CD8-positive, alpha-beta memory T cell (primary cell): ENCODE measurements around the gene B9D1. TPM values are rescaled to one million over a fixed set of nuclear protein-coding genes. Genes with fewer than 3 reads are reported as not detected.

ENCODE experiments used
- CTCF ChIA-PET: fragments of 350-600 bp; sonication (Branson Sonifier 250); formaldehyde crosslinking; loops from one replicate; lab custom pipeline; 2021; ENCODE audit warnings: antibody characterized with exemption; lab: Charles Lee
- POLR2A ChIA-PET: fragments of 350-600 bp; sonication (Branson Sonifier 250); formaldehyde crosslinking; loops from one replicate; lab custom pipeline; 2021; ENCODE audit warnings: antibody characterized with exemption; lab: Charles Lee
- DNase-seq, 5 donors: peaks; one replicate each; pipeline versions ENCODE4 v3.0.0 to v3.0.0-alpha.2; 2020 to 2022; ENCODE audit warnings: mixed read lengths in 1 of 5
- H3K27ac ChIP-seq: one replicate; pipeline ENCODE4 v1.7.0; 2013; ENCODE audit warnings: low read depth, mild to moderate bottlenecking, low read length, moderate library complexity
- H3K27me3 ChIP-seq: 2 replicates; pipeline ENCODE4 v1.7.0; 2013; ENCODE audit warnings: low read length, mild to moderate bottlenecking; ENCODE audit not compliant: insufficient read depth, poor library complexity, severe bottlenecking
- H3K36me3 ChIP-seq: 2 replicates; pipeline ENCODE4 v1.7.0; 2013; ENCODE audit warnings: mild to moderate bottlenecking, low read length, moderate library complexity; ENCODE audit not compliant: insufficient read depth
- H3K4me1 ChIP-seq: 2 replicates; pipeline ENCODE4 v1.7.0; 2013; ENCODE audit warnings: mild to moderate bottlenecking, low read length, moderate library complexity; ENCODE audit not compliant: insufficient read depth
- H3K4me3 ChIP-seq: 2 replicates; pipeline ENCODE4 v1.7.0; 2013; ENCODE audit warnings: mild to moderate bottlenecking, low read length
- H3K9me3 ChIP-seq: 2 replicates; pipeline ENCODE4 v1.7.0; 2013; ENCODE audit warnings: mild to moderate bottlenecking, low read length
- H3K27ac Mint-ChIP-seq, 8 donors: one replicate each; pipeline ENCODE4 v1.8.0; 2020 to 2021; ENCODE audit warnings: mixed read lengths in 8 of 8, mild to moderate bottlenecking in 6 of 8, inconsistent platforms in 3 of 8, moderate library complexity in 3 of 8
- H3K27me3 Mint-ChIP-seq, 2 donors: one replicate each; pipeline ENCODE4 v1.8.0; 2020 to 2021; ENCODE audit warnings: mixed read lengths in 2 of 2, mild to moderate bottlenecking in 1 of 2, moderate library complexity in 1 of 2
- H3K36me3 Mint-ChIP-seq, 3 donors: one replicate each; pipeline ENCODE4 v1.8.0; 2020 to 2021; ENCODE audit warnings: mixed read lengths in 3 of 3, inconsistent platforms in 1 of 3, mild to moderate bottlenecking in 1 of 3
- H3K4me1 Mint-ChIP-seq, 3 donors: one replicate each; pipeline ENCODE4 v1.8.0; 2020 to 2021; ENCODE audit warnings: mixed read lengths in 3 of 3, inconsistent platforms in 1 of 3, mild to moderate bottlenecking in 1 of 3
- H3K4me3 Mint-ChIP-seq, 7 donors: one replicate each; pipeline ENCODE4 v1.8.0; 2020 to 2021; ENCODE audit warnings: mixed read lengths in 7 of 7, mild to moderate bottlenecking in 6 of 7, moderate library complexity in 4 of 7, inconsistent platforms in 2 of 7
- H3K9me3 Mint-ChIP-seq, 5 donors: one replicate each; pipeline ENCODE4 v1.8.0; 2020 to 2022; ENCODE audit warnings: mixed read lengths in 5 of 5, mild to moderate bottlenecking in 3 of 5, moderate library complexity in 2 of 5, inconsistent platforms in 1 of 5
- polyA plus RNA-seq: library from polyadenylated mRNA; unstranded; fragments of 300-500 nt; fragmentation: Illumina TruSeq; gene quantifications from one replicate; pipeline ENCODE4 v1.2.3, GENCODE V29; 2021
- total RNA-seq, 2 experiments: library from RNA; stranded (reverse); gene quantifications; one replicate each; pipeline ENCODE4 v1.2.3, GENCODE V29; 2021

The B9D1 gene
- total and polyA plus RNA-seq, 3 experiments from 2014 or later = 0.67 to 6.8 (median 4.8) TPM

DNA sequence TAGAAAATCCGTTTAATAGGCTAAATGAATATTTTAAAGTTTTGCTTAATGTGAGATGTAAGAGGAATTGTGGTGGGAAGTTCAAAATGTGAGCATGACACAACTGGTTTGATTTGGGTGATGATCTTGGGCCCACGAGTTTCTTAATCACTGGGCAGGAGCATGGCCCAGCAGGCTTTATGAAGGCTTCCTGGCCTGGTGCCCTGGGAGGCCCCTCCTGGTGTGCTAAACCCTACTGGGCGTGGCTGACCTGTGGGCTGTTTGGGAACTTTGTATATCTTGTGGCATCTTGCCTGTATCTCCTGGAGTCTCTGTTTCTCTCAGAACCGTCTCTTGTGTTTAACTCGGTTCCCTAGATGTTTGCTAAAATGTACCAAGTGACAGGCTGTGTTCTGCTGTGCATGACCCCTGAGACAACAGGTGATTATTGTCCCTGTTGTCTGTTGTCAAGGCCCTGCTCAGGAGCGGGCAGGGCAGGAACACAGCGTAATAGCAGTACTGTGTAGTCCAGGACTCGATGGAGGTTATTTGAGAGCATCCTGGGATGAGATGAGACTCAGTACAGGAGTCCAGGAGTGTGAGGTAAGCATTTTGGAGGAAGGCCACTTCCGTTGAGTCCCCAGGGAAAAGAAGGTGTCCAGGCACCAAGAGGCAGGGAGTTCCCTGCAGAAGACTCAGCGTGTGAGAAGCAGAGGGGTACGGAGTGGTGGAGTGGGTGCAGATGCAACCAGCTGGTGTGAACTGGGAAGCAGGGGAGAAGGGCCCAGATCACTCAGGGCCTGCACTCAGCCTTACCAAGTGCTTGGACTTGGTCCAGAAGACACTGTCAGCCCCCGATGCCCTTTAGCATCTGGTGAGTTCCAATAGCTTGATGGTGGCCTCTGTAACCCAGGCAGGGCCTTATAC is 48.5 kb downstream of the B9D1 start:
- no peak overlapping the region for H3K27ac ChIP-seq
- no peak for DNase-seq
- H3K4me1 ChIP-seq = no peaks in the 10 kb centered on the region
- peaks cover 0 to 4% (median 0%) of the 10 kb centered on the region in 3 donors for H3K4me1 Mint-ChIP-seq
- peaks cover 4% of the 10 kb centered on the region for H3K27me3 ChIP-seq
- H3K9me3 ChIP-seq = no peaks in the 10 kb centered on the region
- peak overlapping the region in 1 of 8 donors; percentile 12 for H3K27ac Mint-ChIP-seq
- ChIA-PET POLR2A (no interaction called here), CTCF (no interaction called here)
- peaks cover 0 to 4% of the 10 kb centered on the region in 2 donors for H3K27me3 Mint-ChIP-seq
- H3K4me3 Mint-ChIP-seq = no peak overlapping the region
- no peaks in the 10 kb centered on the region for H3K36me3 ChIP-seq
- H3K9me3 Mint-ChIP-seq = no peaks in the 10 kb centered on the region
- H3K4me3 ChIP-seq = no peak overlapping the region
- H3K36me3 Mint-ChIP-seq = peaks cover 0 to 29% (median 2%) of the 10 kb centered on the region in 3 donors

DNA sequence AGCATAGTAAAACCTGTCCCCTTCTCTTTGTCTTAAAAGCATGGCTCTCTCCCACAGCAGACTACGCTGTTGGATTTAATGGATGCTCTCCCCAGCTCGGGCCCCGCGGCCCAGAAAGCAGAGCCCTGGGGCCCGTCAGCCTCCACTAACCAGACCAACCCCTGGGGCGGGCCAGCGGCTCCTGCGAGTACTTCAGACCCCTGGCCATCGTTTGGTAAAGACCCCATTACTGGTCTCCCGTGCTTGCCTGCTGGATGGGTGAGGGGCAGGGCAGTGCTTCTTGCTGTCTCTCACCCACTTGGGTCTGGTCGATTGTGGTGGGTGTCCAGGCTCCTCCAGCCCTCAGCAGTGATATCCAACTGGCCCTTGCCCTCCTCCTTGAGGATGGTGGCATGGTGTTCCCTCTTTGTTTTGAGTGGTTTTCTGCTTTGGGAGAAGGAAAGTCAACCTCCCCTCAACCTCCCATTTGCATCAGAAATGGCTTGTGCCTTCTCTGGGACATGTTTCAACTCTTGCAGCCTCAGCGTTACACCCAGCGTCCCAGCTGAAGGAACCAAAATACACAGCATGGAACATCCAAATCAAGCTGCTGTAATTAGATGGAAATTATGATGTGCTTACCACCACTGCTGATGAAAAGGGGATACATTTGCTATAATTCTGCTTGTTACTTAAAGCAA is 49.3 kb downstream of the B9D1 start:
- no peak for DNase-seq
- no peak overlapping the region for H3K4me3 Mint-ChIP-seq
- H3K4me1 ChIP-seq = no peaks in the 10 kb centered on the region
- CTCF ChIA-PET = no interaction called here
- no peaks in the 10 kb centered on the region for H3K9me3 ChIP-seq
- POLR2A ChIA-PET = no interaction called here
- H3K4me1 Mint-ChIP-seq = peaks cover 0 to 4% (median 0%) of the 10 kb centered on the region in 3 donors
- no peaks in the 10 kb centered on the region for H3K9me3 Mint-ChIP-seq
- H3K27ac ChIP-seq = no peak overlapping the region
- no peak overlapping the region for H3K27ac Mint-ChIP-seq
- H3K36me3 ChIP-seq = no peaks in the 10 kb centered on the region
- peaks cover 4% of the 10 kb centered on the region for H3K27me3 ChIP-seq
- peaks cover 2 to 6% of the 10 kb centered on the region in 2 donors for H3K27me3 Mint-ChIP-seq
- H3K36me3 Mint-ChIP-seq = peaks cover 0 to 29% (median 2%) of the 10 kb centered on the region in 3 donors
- no peak overlapping the region for H3K4me3 ChIP-seq

DNA sequence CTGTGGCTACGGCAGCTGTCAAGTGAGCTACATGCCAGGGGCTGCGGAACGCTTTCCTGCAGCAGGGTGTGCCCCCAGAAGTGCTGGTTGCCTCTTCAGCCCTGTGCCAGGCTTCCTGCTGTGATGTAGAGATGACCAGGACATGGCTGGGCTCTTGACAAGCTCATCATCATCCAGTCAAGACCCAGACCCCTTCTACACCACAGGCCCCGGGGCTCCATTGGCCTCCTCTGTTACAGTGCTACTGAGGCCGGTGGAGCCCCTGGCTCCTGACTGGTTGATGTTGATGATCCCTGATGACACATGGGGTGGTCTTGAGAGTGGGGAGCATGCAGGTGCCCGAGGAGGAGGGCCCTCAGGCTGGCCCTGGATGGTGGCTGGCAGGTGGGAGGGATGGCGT is 50.1 kb downstream of the B9D1 start:
- no peaks in the 10 kb centered on the region for H3K36me3 ChIP-seq
- Mint-ChIP-seq H3K27ac (no peak overlapping the region), H3K4me1 (peaks cover 2 to 8% (median 5%) of the 10 kb centered on the region in 3 donors), H3K36me3 (peaks cover 0 to 29% (median 2%) of the 10 kb centered on the region in 3 donors), H3K27me3 (peaks cover 3 to 7% of the 10 kb centered on the region in 2 donors), H3K4me3 (no peak overlapping the region), H3K9me3 (no peaks in the 10 kb centered on the region)
- no peak overlapping the region for H3K27ac ChIP-seq
- H3K4me1 ChIP-seq = no peaks in the 10 kb centered on the region
- no peak for DNase-seq
- POLR2A ChIA-PET = no interaction called here
- H3K9me3 ChIP-seq = no peaks in the 10 kb centered on the region
- peaks cover 4% of the 10 kb centered on the region for H3K27me3 ChIP-seq
- no peak overlapping the region for H3K4me3 ChIP-seq
- CTCF ChIA-PET = no interaction called here

DNA sequence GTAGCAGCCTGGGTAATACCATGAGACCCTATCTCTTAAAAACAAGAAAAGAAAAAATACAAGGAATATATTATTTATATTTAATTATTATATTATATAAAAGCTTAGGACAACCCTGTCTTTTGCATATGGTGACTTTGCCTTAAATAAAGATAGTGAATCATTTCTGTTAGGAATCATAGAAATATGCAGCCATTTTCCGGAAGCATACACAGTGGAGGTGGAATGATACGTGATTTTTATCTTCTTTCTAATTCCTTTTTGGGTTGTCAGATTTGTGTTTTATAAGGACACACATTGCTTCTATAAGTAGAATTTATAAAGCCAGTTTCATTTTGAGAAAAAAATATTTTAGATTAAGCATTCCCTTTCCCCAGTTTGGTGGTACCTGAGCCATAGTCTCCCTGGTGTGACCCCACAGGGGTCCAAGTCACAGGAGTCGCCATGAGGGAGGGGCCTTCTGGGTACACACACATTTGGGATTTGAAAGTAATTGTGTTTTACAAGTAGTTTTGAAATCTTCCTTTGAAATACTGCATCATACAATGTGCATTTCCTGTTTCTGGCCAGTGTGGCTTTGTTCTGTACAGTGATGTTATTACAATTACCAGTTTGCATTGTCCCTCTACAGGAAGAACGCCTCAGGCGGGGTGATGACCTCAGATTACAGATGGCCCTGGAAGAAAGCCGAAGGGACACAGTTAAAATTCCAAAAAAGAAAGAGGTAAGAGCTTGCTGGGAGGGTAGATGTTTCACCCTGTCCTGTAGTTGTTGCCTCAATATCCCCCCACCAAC is 50.9 kb downstream of the B9D1 start:
- Mint-ChIP-seq H3K27me3 (peaks cover 3 to 7% of the 10 kb centered on the region in 2 donors), H3K27ac (peak overlapping the region in 1 of 8 donors; percentile 9), H3K9me3 (no peaks in the 10 kb centered on the region), H3K4me1 (peaks cover 6 to 12% (median 9%) of the 10 kb centered on the region in 3 donors), H3K36me3 (peaks cover 0 to 29% (median 2%) of the 10 kb centered on the region in 3 donors), H3K4me3 (no peak overlapping the region)
- H3K9me3 ChIP-seq = no peaks in the 10 kb centered on the region
- no peak for DNase-seq
- peaks cover 6% of the 10 kb centered on the region for H3K4me1 ChIP-seq
- H3K4me3 ChIP-seq = no peak overlapping the region
- H3K27ac ChIP-seq = no peak overlapping the region
- CTCF ChIA-PET = no interaction called here
- H3K27me3 ChIP-seq = peaks cover 4% of the 10 kb centered on the region
- H3K36me3 ChIP-seq = no peaks in the 10 kb centered on the region
- POLR2A ChIA-PET = no interaction called here

DNA sequence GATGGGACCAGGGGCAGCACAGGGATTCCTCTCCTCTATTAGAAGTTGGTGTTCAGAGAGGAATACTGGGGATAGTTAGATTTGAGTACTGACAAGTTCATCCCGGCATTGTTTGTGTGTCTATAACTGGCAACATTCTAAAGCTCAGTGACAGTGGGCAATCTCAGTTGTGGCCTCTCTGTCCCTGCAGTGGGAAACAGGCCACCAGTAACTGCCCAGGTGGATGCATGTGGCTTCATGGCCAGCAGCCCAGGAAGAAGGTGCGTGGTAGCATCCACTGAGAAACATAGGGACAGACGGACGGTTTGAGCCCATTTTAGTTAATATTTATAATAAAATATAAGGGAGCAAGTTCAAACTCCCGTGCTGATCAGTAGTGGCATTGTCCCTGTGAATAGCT is 51.5 kb downstream of the B9D1 start:
- ChIA-PET CTCF (no interaction called here), POLR2A (no interaction called here)
- Mint-ChIP-seq H3K4me3 (no peak overlapping the region), H3K27me3 (peaks cover 3 to 7% of the 10 kb centered on the region in 2 donors), H3K36me3 (peaks cover 0 to 26% (median 2%) of the 10 kb centered on the region in 3 donors), H3K9me3 (no peaks in the 10 kb centered on the region), H3K4me1 (peaks cover 12 to 18% (median 15%) of the 10 kb centered on the region in 3 donors), H3K27ac (no peak overlapping the region)
- Histone ChIP-seq H3K27me3 (peaks cover 4% of the 10 kb centered on the region), H3K36me3 (no peaks in the 10 kb centered on the region), H3K4me3 (no peak overlapping the region), H3K27ac (no peak overlapping the region), H3K4me1 (peaks cover 12% of the 10 kb centered on the region), H3K9me3 (no peaks in the 10 kb centered on the region)
- DNase-seq = no peak

DNA sequence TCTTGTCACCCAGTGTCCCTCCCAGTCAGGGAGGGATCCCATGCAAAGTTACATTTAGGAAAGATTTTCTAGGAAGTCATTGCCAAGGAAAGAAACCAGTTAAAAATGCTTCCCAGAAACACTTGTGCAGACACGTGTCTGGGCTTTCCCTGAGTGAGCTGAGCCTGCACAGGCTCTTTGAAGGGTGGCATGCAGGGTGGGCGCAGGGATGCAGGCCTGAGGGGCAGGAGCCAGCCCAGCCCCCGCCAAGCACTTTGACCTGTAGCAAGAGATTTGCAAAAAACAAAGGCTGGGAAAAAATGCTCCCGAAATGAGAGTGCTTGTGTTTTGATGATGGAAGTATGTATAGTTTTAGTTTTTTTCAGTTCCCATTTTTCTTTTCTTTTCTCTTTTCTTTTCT is 52.4 kb downstream of the B9D1 start:
- peaks cover 4% of the 10 kb centered on the region for H3K27me3 ChIP-seq

DNA sequence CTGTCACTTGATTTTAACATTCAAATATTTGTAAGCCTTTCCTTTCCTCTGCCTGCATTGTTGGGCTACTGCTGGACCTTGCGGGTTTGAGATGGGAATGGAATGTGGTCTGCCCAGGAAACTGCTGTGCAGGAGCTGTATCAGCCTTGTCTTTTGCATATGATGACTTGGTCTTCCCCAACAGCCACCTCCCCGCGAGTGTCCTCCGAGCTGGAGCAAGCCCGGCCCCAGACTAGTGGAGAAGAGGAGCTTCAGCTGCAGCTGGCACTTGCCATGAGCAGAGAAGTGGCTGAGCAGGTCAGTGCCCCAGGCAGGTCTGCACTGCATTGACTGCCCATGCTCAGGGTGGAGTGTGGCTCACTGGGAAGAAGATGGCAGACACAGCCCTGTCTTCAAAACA is 52.8 kb downstream of the B9D1 start:
- Mint-ChIP-seq H3K9me3 (no peaks in the 10 kb centered on the region), H3K27me3 (peaks cover 3 to 7% of the 10 kb centered on the region in 2 donors), H3K36me3 (peaks cover 0 to 23% (median 0%) of the 10 kb centered on the region in 3 donors), H3K4me1 (peaks cover 21 to 28% (median 24%) of the 10 kb centered on the region in 3 donors), H3K4me3 (no peak overlapping the region), H3K27ac (peak overlapping the region in 1 of 8 donors; percentile 48)
- Histone ChIP-seq H3K9me3 (no peaks in the 10 kb centered on the region), H3K27ac (no peak overlapping the region), H3K4me1 (peaks cover 22% of the 10 kb centered on the region), H3K27me3 (peaks cover 4% of the 10 kb centered on the region), H3K4me3 (no peak overlapping the region), H3K36me3 (no peaks in the 10 kb centered on the region)
- no peak for DNase-seq
- ChIA-PET CTCF (no interaction called here), POLR2A (interaction anchor here (0.5 kb wide), 1 partner anchor 174 kb away, joined by 4 read pairs; no protein-coding TSS in a partner anchor)

More for the DNA sequence above, 52.4 kb downstream of the B9D1 start:
- Histone ChIP-seq H3K4me3 (no peak overlapping the region), H3K27ac (no peak overlapping the region), H3K9me3 (no peaks in the 10 kb centered on the region), H3K36me3 (no peaks in the 10 kb centered on the region), H3K4me1 (peaks cover 21% of the 10 kb centered on the region)
- ChIA-PET CTCF (no interaction called here), POLR2A (no interaction called here)
- Mint-ChIP-seq H3K9me3 (no peaks in the 10 kb centered on the region), H3K27me3 (peaks cover 3 to 7% of the 10 kb centered on the region in 2 donors), H3K4me1 (peaks cover 21 to 27% (median 23%) of the 10 kb centered on the region in 3 donors), H3K27ac (no peak overlapping the region), H3K36me3 (peaks cover 0 to 26% (median 2%) of the 10 kb centered on the region in 3 donors), H3K4me3 (no peak overlapping the region)
- no peak for DNase-seq
